ENCODE results near the gene UBE2QL1.

GRCh38 chr5:6465831-6466790 lies 17.5 kb downstream of the UBE2QL1 start:
- no peak for TF ChIP-seq CTCF (conservative IDR thresholded peaks at IDR 0.05 in 1 of 2, IDR thresholded peaks at IDR 0.05 in 1 of 2; ENCODE audit: extremely low read depth in 1 of 2, insufficient read depth in 1 of 2, low read depth in 1 of 2, low read length in 2 of 2)
- no peak for TF ChIP-seq EZH2 (IDR thresholded peaks at IDR 0.05; ENCODE audit: borderline replicate concordance, low read length)

All from mammary epithelial cell (primary cell).